ENCODE measurements around the gene WDPCP.

WDPCP gene

GRCh38 chr2:63594660-63595059 is 6.4 kb upstream of the WDPCP start:
- TF ChIP-seq ESRRG (CRISPR knock-in tag; IDR thresholded peaks at IDR 0.05) (no peak), TCF4 (CRISPR knock-in tag; IDR thresholded peaks at IDR 0.05; ENCODE audit: borderline replicate concordance) (no peak), ZNF70 (CRISPR knock-in tag; IDR thresholded peaks at IDR 0.05) (no peak), POU6F1 (CRISPR knock-in tag; IDR thresholded peaks at IDR 0.05; ENCODE audit: borderline replicate concordance, low read depth) (no peak), ZFP3 (CRISPR knock-in tag; IDR thresholded peaks at IDR 0.05) (no peak), ZNF565 (CRISPR knock-in tag; conservative IDR thresholded peaks at IDR 0.05; ENCODE audit: low read depth) (no peak), CSRNP3 (CRISPR knock-in tag; IDR thresholded peaks at IDR 0.05) (no peak), ZNF8 (CRISPR knock-in tag; IDR thresholded peaks at IDR 0.05) (no peak), SNAI2 (CRISPR knock-in tag; IDR thresholded peaks at IDR 0.05) (no peak), ZFP30 (CRISPR knock-in tag; IDR thresholded peaks at IDR 0.05) (no peak), CSDC2 (CRISPR knock-in tag; IDR thresholded peaks at IDR 0.05) (no peak), OSR1 (CRISPR knock-in tag; IDR thresholded peaks at IDR 0.05) (no peak), BACH2 (CRISPR knock-in tag; IDR thresholded peaks at IDR 0.05; ENCODE audit: borderline replicate concordance) (no peak), ZC3H10 (CRISPR knock-in tag; IDR thresholded peaks at IDR 0.05) (no peak), TOX (CRISPR knock-in tag; IDR thresholded peaks at IDR 0.05; ENCODE audit: borderline replicate concordance) (no peak), ISL1 (CRISPR knock-in tag; IDR thresholded peaks at IDR 0.05) (no peak), PPARA (CRISPR knock-in tag; IDR thresholded peaks at IDR 0.05; ENCODE audit: borderline replicate concordance) (no peak), ARNTL (CRISPR knock-in tag; IDR thresholded peaks at IDR 0.05; ENCODE audit: borderline replicate concordance, low read depth) (no peak)
- no peak for ATAC-seq

DNA sequence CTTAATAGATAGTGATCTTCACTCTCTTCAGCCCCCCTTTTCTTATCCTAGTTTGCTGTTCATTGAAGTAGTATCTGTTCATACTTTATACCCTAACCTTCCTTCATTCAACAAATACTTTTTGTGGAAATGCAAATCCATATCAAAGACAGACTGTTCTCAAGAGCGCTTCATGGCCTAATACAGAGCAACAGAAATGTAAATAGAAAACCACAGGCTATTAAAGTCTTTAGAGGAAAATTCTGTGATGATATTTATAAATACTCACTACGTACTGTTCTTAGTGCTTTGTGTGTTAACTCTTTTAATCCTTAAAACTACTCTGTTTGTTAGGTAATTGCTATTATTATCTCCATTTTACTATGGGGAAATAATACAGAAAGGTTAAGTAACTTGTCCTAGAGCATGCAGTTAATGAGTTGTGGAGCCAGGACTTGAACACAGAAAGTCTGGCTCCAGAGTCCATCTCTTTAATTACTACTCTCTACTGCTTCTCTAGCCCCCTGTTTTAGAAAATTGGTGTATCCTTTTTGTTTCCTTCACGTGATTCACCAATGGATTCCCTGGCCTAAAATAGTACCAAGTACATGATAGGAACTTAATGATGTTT is 3.4 kb upstream of the WDPCP start:
- no peak for ATAC-seq
- TF ChIP-seq CSRNP3 (CRISPR knock-in tag; IDR thresholded peaks at IDR 0.05) (no peak), BACH2 (CRISPR knock-in tag; IDR thresholded peaks at IDR 0.05; ENCODE audit: borderline replicate concordance) (no peak), POU6F1 (CRISPR knock-in tag; IDR thresholded peaks at IDR 0.05; ENCODE audit: borderline replicate concordance, low read depth) (no peak), SNAI2 (CRISPR knock-in tag; IDR thresholded peaks at IDR 0.05) (no peak), RARB (CRISPR knock-in tag; IDR thresholded peaks at IDR 0.05) (no peak), ZNF70 (CRISPR knock-in tag; IDR thresholded peaks at IDR 0.05) (no peak), TSHZ2 (CRISPR knock-in tag; IDR thresholded peaks at IDR 0.05) (no peak), ZC3H10 (CRISPR knock-in tag; IDR thresholded peaks at IDR 0.05) (no peak), ZNF8 (CRISPR knock-in tag; IDR thresholded peaks at IDR 0.05) (no peak), CSDC2 (CRISPR knock-in tag; IDR thresholded peaks at IDR 0.05) (no peak), ISL1 (CRISPR knock-in tag; IDR thresholded peaks at IDR 0.05) (no peak), ZNF565 (CRISPR knock-in tag; conservative IDR thresholded peaks at IDR 0.05; ENCODE audit: low read depth) (no peak), ZFP30 (CRISPR knock-in tag; IDR thresholded peaks at IDR 0.05) (no peak), PPARA (CRISPR knock-in tag; IDR thresholded peaks at IDR 0.05; ENCODE audit: borderline replicate concordance) (no peak), ZFP3 (CRISPR knock-in tag; IDR thresholded peaks at IDR 0.05) (no peak), TCF4 (CRISPR knock-in tag; IDR thresholded peaks at IDR 0.05; ENCODE audit: borderline replicate concordance) (no peak)
- TF ChIP-seq, protein P1, sequence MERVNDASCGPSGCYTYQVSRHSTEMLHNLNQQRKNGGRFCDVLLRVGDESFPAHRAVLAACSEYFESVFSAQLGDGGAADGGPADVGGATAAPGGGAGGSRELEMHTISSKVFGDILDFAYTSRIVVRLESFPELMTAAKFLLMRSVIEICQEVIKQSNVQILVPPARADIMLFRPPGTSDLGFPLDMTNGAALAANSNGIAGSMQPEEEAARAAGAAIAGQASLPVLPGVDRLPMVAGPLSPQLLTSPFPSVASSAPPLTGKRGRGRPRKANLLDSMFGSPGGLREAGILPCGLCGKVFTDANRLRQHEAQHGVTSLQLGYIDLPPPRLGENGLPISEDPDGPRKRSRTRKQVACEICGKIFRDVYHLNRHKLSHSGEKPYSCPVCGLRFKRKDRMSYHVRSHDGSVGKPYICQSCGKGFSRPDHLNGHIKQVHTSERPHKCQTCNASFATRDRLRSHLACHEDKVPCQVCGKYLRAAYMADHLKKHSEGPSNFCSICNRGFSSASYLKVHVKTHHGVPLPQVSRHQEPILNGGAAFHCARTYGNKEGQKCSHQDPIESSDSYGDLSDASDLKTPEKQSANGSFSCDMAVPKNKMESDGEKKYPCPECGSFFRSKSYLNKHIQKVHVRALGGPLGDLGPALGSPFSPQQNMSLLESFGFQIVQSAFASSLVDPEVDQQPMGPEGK (CRISPR knock-in tag; IDR thresholded peaks at IDR 0.05; ENCODE audit: borderline replicate concordance) = no peak
